Motor neuron (in vitro differentiated cells): ENCODE measurements around the gene ATP1A2. TPM values are rescaled to one million over a fixed set of nuclear protein-coding genes. Genes with fewer than 3 reads are reported as not detected.

ENCODE experiments used
- ATAC-seq, 8 experiments: fragments of 200-7000 bp; cut with Tn5 transposase; replicated peaks in 6 of 8; 2 replicates each; pipeline ENCODE4 v1.8.0; 2021; ENCODE audit warnings: mild to moderate bottlenecking in 8 of 8, moderate library complexity in 8 of 8
- H3K27ac ChIP-seq, 2 donors: fragments of 250-450 bp; sonication (Bioruptor Pico); 2 replicates each; pipeline ENCODE4 v1.9.0; 2021; ENCODE audit warnings: antibody characterized with exemption in 2 of 2, mild to moderate bottlenecking in 2 of 2, moderate library complexity in 1 of 2
- H3K4me1 ChIP-seq, 2 donors: fragments of 250-450 bp; sonication (Bioruptor Pico); replicated peaks in 1 of 2; 2 replicates each; pipeline ENCODE4 v1.6.1; 2021; ENCODE audit warnings: antibody characterized with exemption in 2 of 2, mild to moderate bottlenecking in 2 of 2, moderate library complexity in 1 of 2
- H3K4me3 ChIP-seq, 5 donors: fragments of 250-450 bp; sonication (Bioruptor Pico); 2 replicates each; pipeline ENCODE4 v1.9.0; 2021; ENCODE audit warnings: antibody characterized with exemption in 5 of 5, mild to moderate bottlenecking in 5 of 5, moderate library complexity in 4 of 5
- WGBS, 10 experiments: fragments of 450-650 bp; shearing (Covaris generic); methylation state at CpG; one replicate each; pipeline ENCODE4 v1.0.0; 2022; 5-methylcytosine and 5-hydroxymethylcytosine counted together
- in situ Hi-C, 9 experiments: fragments of 400-800 bp; cut with MboI; loops; one replicate each; pipeline ENCODE4 v1.15.0; 2021; ENCODE audit warnings: low sequenced_read_pairs in 9 of 9, low pct_unique_long_range_greater_than_20kb in 2 of 9; ENCODE audit not compliant: unreplicated experiment in 9 of 9
- total RNA-seq, 8 experiments: library from RNA; unstranded; fragments of 300-600 nt; gene quantifications; 2 replicates each; pipeline versions ENCODE4 v1.2.3 to v1.2.4, GENCODE V29; 2022

The ATP1A2 gene
- total RNA-seq, 8 experiments from 2014 or later = 0.54 to 53.5 (median 1.2) TPM

DNA sequence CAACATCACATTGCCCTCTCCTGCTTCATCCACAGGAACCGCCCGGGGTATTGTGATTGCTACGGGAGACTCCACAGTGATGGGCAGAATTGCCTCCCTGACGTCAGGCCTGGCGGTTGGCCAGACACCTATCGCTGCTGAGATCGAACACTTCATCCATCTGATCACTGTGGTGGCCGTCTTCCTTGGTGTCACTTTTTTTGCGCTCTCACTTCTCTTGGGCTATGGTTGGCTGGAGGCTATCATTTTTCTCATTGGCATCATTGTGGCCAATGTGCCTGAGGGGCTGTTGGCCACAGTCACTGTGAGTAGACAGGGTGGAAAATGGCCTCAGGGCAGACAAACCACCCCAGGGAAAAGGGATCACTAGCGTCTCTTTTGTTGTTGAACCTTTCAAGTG lies 48.6 kb downstream of the ATP1A2 start:
- ATAC-seq = peak in 1 of 8 experiments; percentile 47
- WGBS, 10 experiments = 71 to 100% (median 95%) methylated on average over 2 to 10 of the region's 10 CpGs; no CpG with 5 or more reads in 2 of the 10 experiments
- H3K4me1 ChIP-seq = peaks cover 3 to 5% of the 10 kb centered on the region in 2 donors
- no peak overlapping the region for H3K27ac ChIP-seq
- H3K4me3 ChIP-seq = no peak overlapping the region
- in situ Hi-C loops = no loop called here

DNA sequence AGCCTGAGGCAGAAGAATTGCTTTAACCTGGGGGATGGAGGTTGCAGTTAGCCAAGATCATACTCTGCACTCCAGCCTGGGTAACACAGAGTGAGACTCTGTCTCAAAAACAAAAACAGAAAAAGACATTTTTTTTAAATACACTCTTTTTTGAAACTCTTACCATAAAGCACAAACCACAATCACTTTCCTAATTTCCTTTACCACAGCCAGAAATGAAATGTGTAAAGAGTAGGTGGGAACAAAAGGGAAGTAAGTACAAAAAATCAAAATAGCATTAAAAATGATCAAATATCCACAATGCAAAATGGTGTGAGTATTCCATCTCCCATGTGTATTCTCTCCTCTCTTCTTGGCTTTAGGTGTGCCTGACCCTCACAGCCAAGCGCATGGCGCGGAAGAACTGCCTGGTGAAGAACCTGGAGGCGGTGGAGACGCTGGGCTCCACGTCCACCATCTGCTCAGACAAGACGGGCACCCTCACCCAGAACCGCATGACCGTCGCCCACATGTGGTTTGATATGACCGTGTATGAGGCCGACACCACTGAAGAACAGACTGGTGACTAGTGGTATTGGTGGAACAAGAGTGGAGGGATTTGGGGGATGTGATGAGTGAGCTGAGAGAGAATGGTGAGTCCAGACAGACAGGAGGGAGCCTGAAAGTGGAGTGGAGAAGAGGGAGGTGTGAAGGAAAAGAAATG lies 50.8 kb downstream of the ATP1A2 start:
- in situ Hi-C loops = no loop called here
- Histone ChIP-seq H3K4me1 (peaks cover 13 to 20% of the 10 kb centered on the region in 2 donors), H3K27ac (no peak overlapping the region), H3K4me3 (no peak overlapping the region)
- 59 to 100% (median 78%) methylated on average over 2 to 12 of the region's 12 CpGs; no CpG with 5 or more reads in 1 of the 10 experiments for WGBS, 10 experiments
- no peak for ATAC-seq

DNA sequence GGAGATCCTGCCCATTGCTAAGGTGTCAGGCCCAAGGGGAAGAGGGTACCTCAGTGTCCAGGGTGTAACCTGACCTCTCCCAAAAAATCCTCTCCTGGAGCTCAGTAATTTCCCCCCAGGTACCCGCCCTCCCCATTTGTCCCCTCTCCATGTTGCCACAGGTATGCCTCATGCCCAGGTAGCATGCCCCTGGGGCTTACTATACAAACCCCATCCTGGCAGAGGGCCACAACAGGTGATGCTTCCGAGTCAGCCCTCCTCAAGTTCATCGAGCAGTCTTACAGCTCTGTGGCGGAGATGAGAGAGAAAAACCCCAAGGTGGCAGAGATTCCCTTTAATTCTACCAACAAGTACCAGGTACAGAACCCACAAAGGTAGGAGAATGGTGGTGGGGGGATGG lies 51.5 kb downstream of the ATP1A2 start:
- Histone ChIP-seq H3K27ac (no peak overlapping the region), H3K4me1 (peaks cover 19 to 27% of the 10 kb centered on the region in 2 donors), H3K4me3 (no peak overlapping the region)
- ATAC-seq = no peak
- 83 to 100% (median 93%) methylated on average over 1 to 3 of the region's 4 CpGs; no CpG with 5 or more reads in 6 of the 10 experiments for WGBS, 10 experiments
- in situ Hi-C loops = no loop called here

DNA sequence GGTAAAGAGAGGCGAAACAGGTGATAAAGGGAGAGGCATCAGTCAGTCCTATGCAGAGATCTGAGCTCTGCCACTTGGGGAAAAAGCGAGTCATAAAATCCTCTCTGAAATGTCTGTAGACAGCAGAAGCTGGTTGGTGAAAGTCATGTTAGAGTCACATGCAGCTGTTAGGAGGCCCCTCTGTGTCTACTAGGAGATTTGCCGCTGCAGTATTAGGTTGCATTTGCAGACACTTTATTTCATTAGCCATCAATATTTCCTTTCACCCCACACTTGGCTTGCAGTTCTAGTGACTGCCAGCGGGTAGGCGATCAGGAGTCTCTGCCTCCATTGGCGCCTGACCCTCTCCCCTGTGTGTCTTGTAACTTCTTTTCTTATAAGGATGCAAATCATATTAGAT lies 52.0 kb downstream of the ATP1A2 start:
- no peak for ATAC-seq
- in situ Hi-C loops = no loop called here
- no peak overlapping the region for H3K4me3 ChIP-seq
- no peak overlapping the region for H3K27ac ChIP-seq
- 69 to 100% (median 92%) methylated on average over 2 to 6 of the region's 6 CpGs; no CpG with 5 or more reads in 2 of the 10 experiments for WGBS, 10 experiments
- H3K4me1 ChIP-seq = peaks cover 22 to 31% of the 10 kb centered on the region in 2 donors

DNA sequence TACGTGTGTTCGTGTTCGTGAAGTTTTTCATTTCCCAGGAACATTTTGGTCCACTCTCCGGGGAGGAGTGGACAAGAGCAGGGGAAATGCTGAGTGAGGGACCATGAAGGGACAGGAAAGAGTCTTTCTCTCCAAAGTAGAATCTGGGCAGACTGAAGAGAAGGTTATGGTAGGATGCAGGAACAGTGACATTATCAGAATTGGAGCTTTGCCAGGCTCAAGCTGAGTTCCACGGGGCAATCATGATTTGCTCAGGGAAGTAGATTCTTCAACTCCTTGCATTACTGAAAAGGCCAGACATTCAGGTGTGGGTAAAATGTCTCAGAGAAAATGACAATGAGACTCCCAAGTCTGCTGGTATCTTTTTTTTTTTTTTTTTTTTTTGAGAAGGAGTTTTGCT lies 52.5 kb downstream of the ATP1A2 start:
- Histone ChIP-seq H3K4me1 (peaks cover 22 to 31% of the 10 kb centered on the region in 2 donors), H3K27ac (no peak overlapping the region), H3K4me3 (no peak overlapping the region)
- in situ Hi-C loops = no loop called here
- 49 to 100% (median 82%) methylated on average over 2 to 5 of the region's 5 CpGs; no CpG with 5 or more reads in 1 of the 10 experiments for WGBS, 10 experiments
- ATAC-seq = no peak

DNA sequence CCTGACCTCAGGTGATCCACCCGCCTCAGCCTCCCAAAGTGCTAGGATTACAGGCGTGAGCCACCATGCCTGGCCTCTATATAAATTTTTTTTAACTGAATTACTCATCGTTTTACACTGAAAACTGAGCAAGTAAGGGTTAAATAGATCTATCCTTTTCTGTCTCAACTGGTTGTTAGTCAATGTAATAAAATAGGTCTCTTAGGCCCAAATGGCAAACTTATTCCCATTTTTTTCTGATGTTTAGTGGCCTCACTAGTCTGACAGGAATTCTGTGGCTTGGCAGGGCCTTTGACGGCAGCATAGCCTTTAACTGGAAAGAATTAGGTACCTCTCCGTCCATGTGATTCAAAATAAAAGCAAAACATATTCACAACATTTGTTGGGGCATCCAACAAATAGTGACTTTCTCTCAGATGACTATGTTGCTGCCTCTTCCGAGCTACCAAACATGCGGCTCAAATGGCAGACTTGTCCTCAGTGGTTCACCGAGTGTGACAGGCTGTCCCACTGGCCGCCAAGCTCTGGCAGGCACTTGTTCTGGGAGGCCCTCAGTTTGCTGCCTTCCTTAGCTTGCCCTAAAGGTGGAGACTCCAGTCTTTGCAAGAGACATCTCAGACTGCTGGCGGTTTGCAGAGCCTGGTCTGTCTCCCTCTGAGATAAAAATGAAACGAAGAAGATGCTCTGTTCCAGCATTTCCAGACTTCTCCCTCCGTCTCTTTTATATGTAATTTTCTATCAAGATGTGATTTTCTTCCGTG lies 53.2 kb downstream of the ATP1A2 start:
- 25 to 91% (median 51%) methylated on average over 2 to 13 of the region's 13 CpGs for WGBS, 10 experiments
- Histone ChIP-seq H3K27ac (no peak overlapping the region), H3K4me1 (peaks cover 22 to 31% of the 10 kb centered on the region in 2 donors), H3K4me3 (no peak overlapping the region)
- peak in 4 of 8 experiments; percentile 20 to 48 (median 41) for ATAC-seq
- in situ Hi-C loops = no loop called here

DNA sequence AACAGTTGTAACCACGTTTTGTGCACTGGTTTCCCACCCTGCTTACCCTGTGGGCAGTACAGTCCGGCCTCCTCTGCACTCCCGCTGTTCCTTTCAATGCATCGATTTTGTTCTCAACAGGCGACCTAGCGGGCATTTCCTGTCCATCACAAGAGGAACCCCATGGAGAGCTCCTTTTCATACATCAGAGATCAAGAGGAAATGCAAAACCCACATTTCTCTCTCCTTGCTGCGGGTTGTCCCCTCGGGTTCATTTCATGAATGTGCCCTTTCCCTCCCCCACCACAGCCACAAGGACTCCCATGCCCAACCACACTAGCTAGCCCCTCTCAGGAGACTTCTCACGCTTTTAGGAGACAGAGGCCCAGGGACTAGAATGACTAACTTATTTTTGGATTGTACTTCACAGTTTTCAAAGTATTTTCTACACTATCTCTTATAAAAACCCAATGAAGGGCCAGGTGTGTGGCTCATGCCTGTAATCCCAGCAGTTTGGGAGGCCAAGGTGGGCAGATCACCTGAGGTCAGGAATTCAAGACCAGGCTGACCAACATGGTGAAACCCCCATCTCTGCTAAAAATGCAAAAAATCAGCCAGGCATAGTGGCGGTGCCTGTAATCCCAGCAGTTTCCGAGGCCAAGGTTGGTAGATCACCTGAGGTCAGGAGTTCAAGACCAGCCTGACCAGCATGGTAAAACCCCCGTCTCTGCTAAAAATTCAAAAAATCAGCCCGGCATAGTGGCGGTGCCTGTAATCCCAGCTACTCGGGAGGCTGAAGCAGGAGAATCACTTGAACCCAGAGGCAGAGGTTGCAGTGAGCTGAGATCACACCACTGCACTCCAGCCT lies 54.2 kb downstream of the ATP1A2 start:
- in situ Hi-C loops = no loop called here

DNA sequence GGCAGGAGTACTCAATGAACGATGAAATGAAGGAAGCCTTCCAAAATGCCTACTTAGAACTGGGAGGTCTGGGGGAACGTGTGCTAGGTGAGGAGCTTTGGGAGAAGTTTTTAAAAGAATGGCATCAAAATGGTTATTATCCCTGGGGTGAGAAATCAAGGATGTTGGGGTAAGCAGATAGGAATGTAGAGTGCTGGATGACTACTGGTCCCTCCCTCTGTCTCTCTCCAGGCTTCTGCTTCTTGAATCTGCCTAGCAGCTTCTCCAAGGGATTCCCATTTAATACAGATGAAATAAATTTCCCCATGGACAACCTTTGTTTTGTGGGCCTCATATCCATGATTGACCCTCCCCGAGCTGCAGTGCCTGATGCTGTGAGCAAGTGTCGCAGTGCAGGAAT lies 55.8 kb downstream of the ATP1A2 start:
- WGBS, 10 experiments = 43 to 100% (median 85%) methylated on average over 1 to 4 of the region's 4 CpGs; no CpG with 5 or more reads in 2 of the 10 experiments
- ATAC-seq = peak in 1 of 8 experiments; percentile 23
- in situ Hi-C loops = no loop called here
- no peak overlapping the region for H3K27ac ChIP-seq
- H3K4me1 ChIP-seq = peaks cover 22 to 33% of the 10 kb centered on the region in 2 donors
- no peak overlapping the region for H3K4me3 ChIP-seq

More for the DNA sequence above, 54.2 kb downstream of the ATP1A2 start:
- Histone ChIP-seq H3K27ac (no peak overlapping the region), H3K4me3 (no peak overlapping the region), H3K4me1 (peaks cover 22 to 31% of the 10 kb centered on the region in 2 donors)
- WGBS, 10 experiments = 0 to 72% (median 42%) methylated on average over 1 to 15 of the region's 15 CpGs
- peak in 3 of 8 experiments; percentile 35 to 74 (median 53) for ATAC-seq

DNA sequence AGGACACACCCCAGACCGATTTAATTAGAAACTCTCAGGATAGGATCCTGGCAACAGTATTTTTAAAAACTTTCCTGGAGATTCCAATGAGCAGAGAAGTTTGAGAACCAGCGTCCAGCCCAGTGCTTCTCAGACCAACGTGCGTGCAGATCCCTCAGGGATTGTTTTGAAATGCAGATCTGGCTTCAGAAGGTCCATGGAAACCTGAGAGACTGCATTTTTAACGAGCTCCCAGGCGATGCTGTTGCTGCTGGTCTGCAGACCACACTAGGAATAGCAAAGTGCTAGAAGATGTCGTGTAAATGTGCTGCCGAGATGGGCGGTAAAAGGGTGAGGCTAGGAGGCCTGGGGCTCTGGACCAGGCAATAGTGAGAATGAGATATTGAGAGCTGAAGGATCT lies 56.4 kb downstream of the ATP1A2 start:
- Histone ChIP-seq H3K27ac (no peak overlapping the region), H3K4me1 (peaks cover 22 to 33% of the 10 kb centered on the region in 2 donors), H3K4me3 (no peak overlapping the region)
- in situ Hi-C loops = no loop called here
- WGBS, 10 experiments = 8 to 62% (median 21%) methylated on average over 2 to 9 of the region's 9 CpGs
- peak; percentile 35 to 93 (median 48) for ATAC-seq

DNA sequence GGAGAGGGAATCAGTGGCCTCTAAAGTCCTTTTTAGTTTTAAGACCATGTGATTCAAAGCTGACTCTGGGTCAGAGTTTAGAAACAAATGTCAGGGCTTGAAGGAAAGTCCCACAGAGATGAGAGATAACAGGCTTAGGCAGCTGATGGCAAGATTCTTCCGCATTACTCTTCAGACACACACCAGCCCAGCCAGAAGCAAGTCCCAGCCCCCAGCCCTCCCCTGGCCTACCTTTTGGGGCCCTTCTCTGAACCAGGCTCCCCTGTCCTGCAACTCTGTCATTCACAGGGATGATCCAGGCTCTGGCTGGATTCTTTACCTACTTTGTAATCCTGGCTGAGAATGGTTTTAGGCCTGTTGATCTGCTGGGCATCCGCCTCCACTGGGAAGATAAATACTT lies 61.7 kb downstream of the ATP1A2 start:
- in situ Hi-C loops = no loop called here
- Histone ChIP-seq H3K27ac (no peak overlapping the region), H3K4me3 (no peak overlapping the region), H3K4me1 (peaks cover 2 to 4% of the 10 kb centered on the region in 2 donors)
- ATAC-seq = no peak
- WGBS, 10 experiments = 83 to 100% (median 93%) methylated on average over 1 to 2 of the region's 2 CpGs; no CpG with 5 or more reads in 2 of the 10 experiments

DNA sequence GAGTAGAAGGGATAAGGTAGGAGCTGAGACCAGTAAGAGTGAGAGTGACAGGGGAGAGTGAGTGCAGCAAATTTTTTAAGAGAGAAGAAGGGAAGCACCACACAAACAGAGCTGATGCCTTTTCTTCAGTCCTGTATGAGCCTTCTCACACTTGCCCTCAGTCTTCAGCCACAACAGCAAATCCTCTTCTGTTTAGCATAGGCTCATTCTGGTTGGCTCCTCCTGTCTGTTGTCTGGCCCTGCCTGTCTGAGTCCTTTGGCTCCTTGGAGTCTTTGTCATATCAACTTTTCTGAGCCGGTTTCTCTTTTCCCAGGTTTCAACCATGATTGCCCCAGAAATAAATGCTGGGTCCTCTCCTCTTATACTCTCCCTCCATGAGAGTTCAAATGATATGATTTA lies 62.1 kb downstream of the ATP1A2 start:
- peak in 2 of 8 experiments; percentile 48 to 64 for ATAC-seq
- Histone ChIP-seq H3K4me3 (no peak overlapping the region), H3K27ac (no peak overlapping the region), H3K4me1 (peaks cover 0 to 2% of the 10 kb centered on the region in 2 donors)
- in situ Hi-C loops = no loop called here
- 60 to 100% (median 83%) methylated on average over 1 of the region's 1 CpG; no CpG with 5 or more reads in 5 of the 10 experiments for WGBS, 10 experiments

DNA sequence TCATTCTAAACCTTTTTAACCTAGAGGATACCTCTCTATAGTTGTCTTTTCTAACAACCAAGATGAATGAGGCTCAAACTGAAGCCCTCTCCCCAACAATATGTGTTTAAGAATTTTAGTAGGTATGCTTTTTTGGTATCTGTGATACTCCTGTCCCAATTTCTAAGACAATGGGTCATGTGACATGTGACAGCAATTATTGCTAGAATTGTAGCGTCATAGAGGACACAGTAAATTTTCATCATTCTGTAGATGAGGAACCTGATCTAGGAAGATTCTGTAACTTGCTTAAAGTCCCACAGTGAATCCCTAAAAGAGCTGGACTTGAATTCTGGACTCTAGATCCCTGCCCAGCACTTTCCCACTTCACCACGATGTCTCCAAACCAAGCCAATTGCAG lies 63.2 kb downstream of the ATP1A2 start:
- H3K27ac ChIP-seq = no peak overlapping the region
- in situ Hi-C loops = no loop called here
- 20 to 100% (median 91%) methylated on average over 1 to 2 of the region's 2 CpGs; no CpG with 5 or more reads in 2 of the 10 experiments for WGBS, 10 experiments
- no peak for ATAC-seq
- no peak overlapping the region for H3K4me3 ChIP-seq
- H3K4me1 ChIP-seq = peaks cover 0 to 2% of the 10 kb centered on the region in 2 donors
